Activated naive CD4-positive, alpha-beta T cell treated with anti-CD3 and anti-CD28 coated beads, Interleukin-2, amount 50 U/mL, for 72 hours (primary cell): ENCODE results near the gene CCIN. TPM values are rescaled to one million over a fixed set of nuclear protein-coding genes. Genes with fewer than 3 reads are reported as not detected.

Experiments used
- ATAC-seq, 2 donors: fragments of 150-1000 bp; cut with Tn5 transposase; 2 replicates each; pipeline ENCODE4 v1.10.0; 2021; ENCODE audit warnings: mild to moderate bottlenecking in 2 of 2, moderate library complexity in 2 of 2
- DNase-seq, 2 donors: peaks; one replicate each; pipeline ENCODE4 v3.0.0; 2021 to 2022; ENCODE audit warnings: low spot score in 2 of 2
- H3K27ac Mint-ChIP-seq, 2 donors: one replicate each; pipeline ENCODE4 v1.8.0; 2022; ENCODE audit warnings: mild to moderate bottlenecking in 2 of 2, mixed read lengths in 2 of 2
- H3K36me3 Mint-ChIP-seq, 2 donors: one replicate each; pipeline ENCODE4 v1.8.0; 2022; ENCODE audit warnings: mixed read lengths in 2 of 2
- H3K9me3 Mint-ChIP-seq, 2 donors: one replicate each; pipeline ENCODE4 v1.8.0; 2022; ENCODE audit warnings: mixed read lengths in 2 of 2
- total RNA-seq, 2 donors: library from RNA; stranded (reverse); gene quantifications; one replicate each; pipeline ENCODE4 v1.2.3, GENCODE V29; 2022

Gene CCIN
- total RNA-seq, 2 donors from 2014 or later, result not detected

GRCh38 chr9:36137392-36138004, 31.7 kb upstream of the CCIN start:
- Mint-ChIP-seq H3K36me3 (no peaks in the 10 kb centered on the region), H3K27ac (peak overlapping the region; percentile 54 to 88), H3K9me3 (no peaks in the 10 kb centered on the region)
- no peak for ATAC-seq
- DNase-seq, result peak in 1 of 2 donors; percentile 55

GRCh38 chr9:36138496-36138895, 30.7 kb upstream of the CCIN start:
- Mint-ChIP-seq H3K36me3 (no peaks in the 10 kb centered on the region), H3K9me3 (no peaks in the 10 kb centered on the region), H3K27ac (no peak overlapping the region)
- DNase-seq, result peak in 1 of 2 donors; percentile 47
- no peak for ATAC-seq

- Mint-ChIP-seq H3K36me3 (peaks cover 0 to 3% of the 10 kb centered on the region in 2 donors), H3K27ac (no peak overlapping the region), H3K9me3 (no peaks in the 10 kb centered on the region)
- DNase-seq (peak in 1 of 2 donors; percentile 44), ATAC-seq (no peak)
Observed at GRCh38 chr9:36138901-36139300, 30.3 kb upstream of the CCIN start.

GRCh38 chr9:36140086-36141084, 28.8 kb upstream of the CCIN start:
- peak in 1 of 2 donors; percentile 5 for ATAC-seq
- Mint-ChIP-seq H3K36me3 (peaks cover 8 to 15% of the 10 kb centered on the region in 2 donors), H3K9me3 (peaks cover 3% of the 10 kb centered on the region in 2 donors), H3K27ac (peak overlapping the region in 1 of 2 donors; percentile 30)
- DNase-seq, result peak in 1 of 2 donors; percentile 25

- DNase-seq (no peak), ATAC-seq (no peak)
- Mint-ChIP-seq H3K27ac (peak overlapping the region in 1 of 2 donors; percentile 15), H3K36me3 (peaks cover 17 to 24% of the 10 kb centered on the region in 2 donors), H3K9me3 (peaks cover 8 to 12% of the 10 kb centered on the region in 2 donors)
Observed at GRCh38 chr9:36141288-36141687, 27.9 kb upstream of the CCIN start.

GRCh38 chr9:36141761-36142160, 27.4 kb upstream of the CCIN start:
- peaks cover 9 to 14% of the 10 kb centered on the region in 2 donors for H3K9me3 Mint-ChIP-seq
- DNase-seq (no peak), ATAC-seq (no peak)
- H3K36me3 Mint-ChIP-seq, result peaks cover 19 to 29% of the 10 kb centered on the region in 2 donors
- peak overlapping the region; percentile 44 to 91 for H3K27ac Mint-ChIP-seq

GRCh38 chr9:36142510-36143244, 26.5 kb upstream of the CCIN start:
- DNase-seq, result no peak
- peaks cover 9 to 20% of the 10 kb centered on the region in 2 donors for H3K9me3 Mint-ChIP-seq
- peak overlapping the region; percentile 90 to 91 for H3K27ac Mint-ChIP-seq
- ATAC-seq, result peak in 1 of 2 donors; percentile 28
- H3K36me3 Mint-ChIP-seq, result peaks cover 19 to 38% of the 10 kb centered on the region in 2 donors

GRCh38 chr9:36143245-36143641, 25.9 kb upstream of the CCIN start:
- ATAC-seq (peak in 1 of 2 donors; percentile 8), DNase-seq (no peak)
- peaks cover 19 to 41% of the 10 kb centered on the region in 2 donors for H3K36me3 Mint-ChIP-seq
- peaks cover 9 to 20% of the 10 kb centered on the region in 2 donors for H3K9me3 Mint-ChIP-seq
- H3K27ac Mint-ChIP-seq, result peak overlapping the region; percentile 90 to 91

- Mint-ChIP-seq H3K9me3 (peaks cover 9 to 20% of the 10 kb centered on the region in 2 donors), H3K36me3 (peaks cover 19 to 41% of the 10 kb centered on the region in 2 donors), H3K27ac (peak overlapping the region; percentile 90 to 91)
- DNase-seq (no peak), ATAC-seq (peak; percentile 43 to 44)
Observed at GRCh38 chr9:36144309-36145232, 24.6 kb upstream of the CCIN start.

- no peak for ATAC-seq
- peaks cover 9 to 20% of the 10 kb centered on the region in 2 donors for H3K9me3 Mint-ChIP-seq
- H3K36me3 Mint-ChIP-seq, result peaks cover 19 to 42% of the 10 kb centered on the region in 2 donors
- no peak for DNase-seq
- H3K27ac Mint-ChIP-seq, result no peak overlapping the region
Observed at GRCh38 chr9:36145970-36146369, 23.2 kb upstream of the CCIN start.

- Mint-ChIP-seq H3K27ac (no peak overlapping the region), H3K36me3 (peaks cover 19 to 49% of the 10 kb centered on the region in 2 donors)
- DNase-seq, result no peak
Observed at GRCh38 chr9:36146651-36147050, 22.5 kb upstream of the CCIN start.

GRCh38 chr9:36147441-36148175, 21.6 kb upstream of the CCIN start:
- no peak overlapping the region for H3K27ac Mint-ChIP-seq
- H3K36me3 Mint-ChIP-seq, result peaks cover 19 to 54% of the 10 kb centered on the region in 2 donors
- no peak for ATAC-seq
- peaks cover 9 to 20% of the 10 kb centered on the region in 2 donors for H3K9me3 Mint-ChIP-seq
- DNase-seq, result no peak

More at GRCh38 chr9:36146651-36147050, 22.5 kb upstream of the CCIN start:
- peaks cover 9 to 20% of the 10 kb centered on the region in 2 donors for H3K9me3 Mint-ChIP-seq
- no peak for ATAC-seq

- Mint-ChIP-seq H3K9me3 (peaks cover 9 to 20% of the 10 kb centered on the region in 2 donors), H3K36me3 (peaks cover 19 to 54% of the 10 kb centered on the region in 2 donors)
Observed at GRCh38 chr9:36148311-36149051, 20.7 kb upstream of the CCIN start.

GRCh38 chr9:36149197-36149596, 20.0 kb upstream of the CCIN start:
- ATAC-seq, result peak in 1 of 2 donors; percentile 9
- no peak for DNase-seq
- no peak overlapping the region for H3K27ac Mint-ChIP-seq
- H3K9me3 Mint-ChIP-seq, result peaks cover 9 to 20% of the 10 kb centered on the region in 2 donors
- peaks cover 19 to 49% of the 10 kb centered on the region in 2 donors for H3K36me3 Mint-ChIP-seq

More at GRCh38 chr9:36148311-36149051, 20.7 kb upstream of the CCIN start:
- ATAC-seq, result peak; percentile 47 to 61
- H3K27ac Mint-ChIP-seq, result no peak overlapping the region
- DNase-seq, result peak; percentile 60 to 86
